HG03025 (cell line): ENCODE measurements around the gene ZNF710.

ENCODE experiments used
- ATAC-seq: cut with Tn5 transposase; IDR thresholded peaks from one replicate; pipeline ENCODE4 v1.9.1; 2021; ENCODE audit warnings: mild to moderate bottlenecking, moderate library complexity; ENCODE audit not compliant: unreplicated experiment, low FRiP score

The ZNF710 gene

GRCh38 chr15:90016721-90017120 is 15.6 kb downstream of the ZNF710 start:
- no peak for ATAC-seq

- ATAC-seq: no peak
These were observed 17.2 kb downstream of the ZNF710 start for GRCh38 chr15:90018216-90018831.

- no peak for ATAC-seq
These were observed 18.5 kb downstream of the ZNF710 start for GRCh38 chr15:90019611-90020010.

- ATAC-seq: no peak
These were observed 19.1 kb downstream of the ZNF710 start for GRCh38 chr15:90020021-90020735.

DNA sequence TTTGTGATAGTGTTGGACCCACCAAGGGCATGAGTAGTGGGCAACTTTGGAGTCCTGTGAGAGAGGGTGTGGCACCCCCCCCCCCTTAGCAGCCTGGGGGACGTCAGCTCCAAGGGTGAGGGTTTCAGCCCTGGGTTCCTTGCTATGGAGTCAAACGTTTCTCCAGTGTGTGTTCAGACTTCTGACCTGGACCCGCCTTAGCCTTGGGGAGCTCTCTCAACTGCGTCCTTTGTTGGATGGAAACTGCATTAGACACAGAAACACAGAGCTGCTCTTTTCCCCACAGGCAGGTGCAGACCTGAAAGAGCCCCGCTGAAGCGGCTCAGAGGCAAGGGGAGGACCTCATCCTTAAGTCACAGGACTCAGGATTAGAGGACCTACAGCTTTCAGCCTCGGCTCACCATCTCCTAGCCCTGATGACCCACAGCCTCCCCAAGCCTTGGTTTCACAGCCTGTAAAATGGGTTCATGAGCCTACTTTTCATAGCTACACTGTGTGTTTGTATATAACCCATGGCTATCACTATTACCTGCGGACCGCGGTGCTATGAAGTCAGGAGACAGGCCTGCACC is 19.9 kb downstream of the ZNF710 start:
- no peak for ATAC-seq

- ATAC-seq: no peak
These were observed 21.2 kb downstream of the ZNF710 start for GRCh38 chr15:90022345-90022744.

- no peak for ATAC-seq
These were observed 22.0 kb downstream of the ZNF710 start for GRCh38 chr15:90022905-90023700.

GRCh38 chr15:90024406-90024805 is 23.3 kb downstream of the ZNF710 start:
- no peak for ATAC-seq

- no peak for ATAC-seq
These were observed 24.4 kb downstream of the ZNF710 start for GRCh38 chr15:90025489-90026033.

DNA sequence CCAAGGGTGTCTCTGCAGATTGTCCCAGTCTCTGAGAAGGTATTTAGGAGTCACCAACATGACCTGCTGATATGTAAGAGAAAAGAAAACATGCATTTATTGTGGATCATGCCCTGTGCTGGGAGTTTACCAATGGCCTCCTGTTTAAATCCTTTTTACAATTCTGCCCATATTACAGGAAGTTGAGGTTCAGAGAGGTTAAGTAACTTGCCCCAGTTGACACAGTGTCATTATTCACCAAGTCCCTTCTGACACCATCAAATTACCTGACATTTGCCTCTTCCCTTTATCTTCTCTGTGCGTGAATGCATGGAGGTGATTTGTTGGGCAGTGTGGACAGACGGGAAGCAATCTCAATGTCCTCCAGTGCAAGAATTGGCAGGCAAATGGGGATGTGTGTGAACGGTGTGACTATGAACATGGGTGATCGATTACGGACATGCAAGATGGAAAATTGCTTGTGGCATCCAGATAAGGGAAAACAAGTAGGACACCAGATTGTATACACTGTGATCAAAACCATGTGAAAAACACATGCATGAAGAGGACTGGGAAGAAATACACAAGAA is 27.3 kb downstream of the ZNF710 start:
- no peak for ATAC-seq

DNA sequence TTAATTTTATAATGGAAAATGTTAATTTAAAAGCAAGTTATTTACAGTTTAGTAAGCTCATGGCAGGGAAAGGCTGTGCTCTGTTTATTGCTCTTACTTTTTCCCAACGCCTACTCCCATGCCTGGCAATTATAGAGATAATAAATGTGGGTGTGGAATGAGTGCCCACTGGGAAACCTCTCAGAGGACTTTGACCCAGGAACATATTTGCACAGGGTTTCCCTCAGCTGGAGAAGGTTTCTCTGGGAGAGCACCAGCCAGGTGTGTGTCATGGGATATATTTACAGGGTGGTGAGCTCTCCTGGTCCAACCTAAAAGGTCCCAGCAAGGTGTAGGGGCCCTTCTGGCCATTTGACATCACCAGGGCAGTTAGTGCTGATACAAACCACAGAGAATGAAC is 27.9 kb downstream of the ZNF710 start:
- no peak for ATAC-seq

GRCh38 chr15:90030376-90030775 is 29.3 kb downstream of the ZNF710 start:
- no peak for ATAC-seq

DNA sequence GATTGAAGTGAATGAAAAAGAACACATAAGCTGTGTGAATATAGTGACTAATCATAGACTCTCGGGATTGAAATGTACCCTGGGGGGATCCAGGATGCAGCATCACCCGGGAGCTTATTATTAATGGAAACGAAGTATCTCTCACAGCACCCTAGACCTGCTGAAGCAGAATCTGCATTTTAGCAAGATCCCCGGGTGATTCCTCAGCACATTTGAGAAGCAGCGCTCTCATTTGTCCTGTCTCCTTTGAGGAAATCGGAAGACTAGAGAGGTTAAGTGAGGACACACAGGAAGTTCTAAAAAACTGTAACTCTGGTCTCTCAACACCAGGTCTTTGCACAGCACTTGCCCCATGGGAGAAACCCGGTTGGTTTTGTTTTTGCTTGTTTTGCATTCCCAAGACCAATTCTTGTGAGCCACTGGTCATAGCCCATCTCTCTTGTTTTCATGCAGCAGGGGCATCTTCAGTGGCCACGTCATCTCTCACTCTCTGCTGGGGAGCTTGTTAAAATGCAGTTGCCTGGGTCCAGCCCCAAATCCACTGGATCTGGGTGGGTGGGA is 30.2 kb downstream of the ZNF710 start:
- no peak for ATAC-seq

- no peak for ATAC-seq
These were observed 31.9 kb downstream of the ZNF710 start for GRCh38 chr15:90033006-90033405.

- ATAC-seq: no peak
These were observed 32.3 kb downstream of the ZNF710 start for GRCh38 chr15:90033448-90033847.

DNA sequence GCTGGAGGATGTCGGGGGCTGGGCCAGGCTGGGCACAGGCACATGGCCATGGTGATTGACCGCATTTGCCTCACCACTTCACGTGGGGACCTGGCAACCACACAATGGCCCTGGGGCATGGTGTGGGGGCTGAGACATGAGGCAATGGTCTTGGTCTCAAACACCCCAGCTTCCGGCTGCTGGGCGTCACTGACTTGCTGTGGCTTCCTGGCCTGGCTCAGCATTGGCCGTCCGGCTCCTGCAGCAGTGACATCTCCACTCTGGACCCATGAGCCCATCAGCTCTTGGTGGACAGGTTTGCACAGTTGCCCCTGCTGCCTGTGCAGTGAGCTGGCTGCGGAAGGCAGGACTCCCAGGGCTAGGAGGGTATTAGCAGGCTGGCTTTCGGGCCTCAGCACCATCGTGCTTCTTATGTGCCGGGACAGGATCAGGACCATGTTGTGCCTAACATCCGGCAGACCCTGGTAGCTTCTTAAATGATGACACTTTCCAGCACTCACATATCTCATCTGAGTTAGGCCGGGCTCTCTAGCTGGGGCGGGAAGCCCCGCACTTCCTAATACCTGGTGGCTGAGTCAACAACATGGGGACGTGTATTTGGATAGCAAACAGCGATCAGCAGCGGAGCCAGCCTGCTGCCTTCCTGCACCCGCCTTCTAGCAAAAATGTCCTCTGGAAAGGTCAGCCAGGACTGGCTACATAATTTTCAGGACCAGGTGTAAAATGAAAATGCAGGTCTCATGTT is 34.1 kb downstream of the ZNF710 start:
- no peak for ATAC-seq

- no peak for ATAC-seq
These were observed 34.7 kb downstream of the ZNF710 start for GRCh38 chr15:90035840-90036230.

GRCh38 chr15:90036343-90036742 is 35.2 kb downstream of the ZNF710 start:
- ATAC-seq: no peak

DNA sequence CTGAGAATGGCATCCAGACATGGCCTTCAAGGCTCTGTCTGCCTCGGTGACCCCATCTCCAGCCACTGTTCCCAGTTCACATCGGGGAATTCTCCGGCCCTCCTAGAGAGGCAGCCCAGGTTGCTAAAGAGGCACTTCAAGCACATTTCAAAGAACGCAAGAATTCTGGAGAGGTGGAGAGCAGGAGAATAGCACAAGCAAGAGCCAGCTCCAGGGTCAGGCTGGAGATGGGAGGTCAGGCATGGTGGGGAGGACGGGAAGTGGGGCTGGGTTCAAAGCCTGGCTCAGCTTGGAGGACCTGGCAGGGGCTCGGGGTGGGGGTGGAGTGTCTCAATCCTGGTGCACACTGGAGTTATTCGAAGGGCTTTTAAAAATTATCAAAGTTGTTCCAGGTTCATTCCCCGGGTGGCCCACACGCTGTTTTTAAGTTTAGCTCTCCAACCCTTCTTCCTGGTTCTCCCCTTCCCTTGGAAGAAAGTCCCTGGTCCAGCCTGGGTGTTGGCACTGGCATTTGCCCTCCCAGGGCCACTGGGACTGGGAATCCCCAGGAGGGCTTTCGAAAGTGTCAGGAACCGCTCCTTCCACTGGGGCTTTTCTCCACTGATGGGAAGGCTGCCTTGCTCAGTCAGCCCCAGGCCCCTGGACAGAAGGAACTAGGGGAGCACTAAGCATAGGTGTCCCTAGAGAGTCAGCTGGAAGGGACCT is 35.8 kb downstream of the ZNF710 start:
- ATAC-seq: no peak
